ENCODE data around the gene TSPAN5. TPM values are rescaled to one million over a fixed set of nuclear protein-coding genes. Genes with fewer than 3 reads are reported as not detected.

The TSPAN5 gene
- total RNA-seq, 1 experiment from 2014 or later, result 41.8 TPM

GRCh38 chr4:98452091-98452490 lies 206.3 kb downstream of the TSPAN5 start:
- Histone ChIP-seq H3K4me3 (ENCODE audit: low read length) (no peak overlapping the region), H3K79me2 (ENCODE audit: low read length) (no peaks in the 10 kb centered on the region), H3K9me3 (ENCODE audit: low read length) (no peaks in the 10 kb centered on the region), H3K27ac (ENCODE audit: low read length) (no peak overlapping the region), H3K27me3 (ENCODE audit: low read length) (no peaks in the 10 kb centered on the region), H3K4me2 (ENCODE audit: low read length) (no peak overlapping the region), H3K4me1 (ENCODE audit: insufficient read depth, low read length) (0 out of 2 replicates have a peak, but pooled peaks cover 10% of the 10 kb centered on the region), H3K9me2 (replicated peaks; ENCODE audit: low read length) (no peaks in the 10 kb centered on the region), H3K36me3 (ENCODE audit: low read depth, low read length) (no peaks in the 10 kb centered on the region), H4K20me1 (ENCODE audit: low read length) (no peaks in the 10 kb centered on the region), H2AFZ (ENCODE audit: low read length) (no peak overlapping the region), H3K9ac (ENCODE audit: low read length) (no peak overlapping the region), H3F3A (ENCODE audit: low read length, unreplicated experiment) (no peaks in the 10 kb centered on the region)
- intact Hi-C loops (cut with micrococcal nuclease), result no loop called here
- ChIA-PET CTCF (no interaction called here), POLR2A (ENCODE audit: unreplicated experiment) (no interaction called here)
- DNase-seq (no peak), ATAC-seq (no peak)
- BruUV-seq (replicated peaks), result no TSS peak
- TF ChIP-seq EZH2phosphoT487 (IDR thresholded peaks at IDR 0.05; ENCODE audit: borderline replicate concordance, low read length) (no peak), EZH2 (IDR thresholded peaks at IDR 0.05; ENCODE audit: low read length, unreplicated experiment) (no peak)
- TF ChIP-seq, protein P1, sequence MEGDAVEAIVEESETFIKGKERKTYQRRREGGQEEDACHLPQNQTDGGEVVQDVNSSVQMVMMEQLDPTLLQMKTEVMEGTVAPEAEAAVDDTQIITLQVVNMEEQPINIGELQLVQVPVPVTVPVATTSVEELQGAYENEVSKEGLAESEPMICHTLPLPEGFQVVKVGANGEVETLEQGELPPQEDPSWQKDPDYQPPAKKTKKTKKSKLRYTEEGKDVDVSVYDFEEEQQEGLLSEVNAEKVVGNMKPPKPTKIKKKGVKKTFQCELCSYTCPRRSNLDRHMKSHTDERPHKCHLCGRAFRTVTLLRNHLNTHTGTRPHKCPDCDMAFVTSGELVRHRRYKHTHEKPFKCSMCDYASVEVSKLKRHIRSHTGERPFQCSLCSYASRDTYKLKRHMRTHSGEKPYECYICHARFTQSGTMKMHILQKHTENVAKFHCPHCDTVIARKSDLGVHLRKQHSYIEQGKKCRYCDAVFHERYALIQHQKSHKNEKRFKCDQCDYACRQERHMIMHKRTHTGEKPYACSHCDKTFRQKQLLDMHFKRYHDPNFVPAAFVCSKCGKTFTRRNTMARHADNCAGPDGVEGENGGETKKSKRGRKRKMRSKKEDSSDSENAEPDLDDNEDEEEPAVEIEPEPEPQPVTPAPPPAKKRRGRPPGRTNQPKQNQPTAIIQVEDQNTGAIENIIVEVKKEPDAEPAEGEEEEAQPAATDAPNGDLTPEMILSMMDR (conservative IDR thresholded peaks at IDR 0.05; ENCODE audit: low read depth, low read length), result no peak

DNA sequence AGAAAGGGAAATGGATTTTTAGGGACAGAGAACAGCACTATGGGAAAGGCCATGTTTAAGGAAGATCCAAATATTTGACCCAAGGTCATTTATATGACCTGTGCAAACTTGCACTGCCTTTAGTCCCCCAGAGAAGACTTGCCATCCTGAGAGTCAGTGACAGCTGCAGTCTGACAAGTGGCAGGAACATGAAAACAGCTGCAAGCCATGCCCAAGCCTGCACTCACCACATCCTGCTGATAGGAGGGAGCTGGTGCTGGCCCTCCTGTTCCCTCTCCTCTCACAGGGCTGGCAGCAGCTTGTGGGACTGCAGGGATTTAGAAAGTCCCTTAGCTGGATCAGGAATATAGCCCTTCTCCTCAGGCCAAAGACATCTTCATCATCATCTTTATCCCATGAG lies 209.5 kb downstream of the TSPAN5 start:
- CTCF ChIA-PET, result no interaction called here
- no TSS peak for BruUV-seq (replicated peaks)

DNA sequence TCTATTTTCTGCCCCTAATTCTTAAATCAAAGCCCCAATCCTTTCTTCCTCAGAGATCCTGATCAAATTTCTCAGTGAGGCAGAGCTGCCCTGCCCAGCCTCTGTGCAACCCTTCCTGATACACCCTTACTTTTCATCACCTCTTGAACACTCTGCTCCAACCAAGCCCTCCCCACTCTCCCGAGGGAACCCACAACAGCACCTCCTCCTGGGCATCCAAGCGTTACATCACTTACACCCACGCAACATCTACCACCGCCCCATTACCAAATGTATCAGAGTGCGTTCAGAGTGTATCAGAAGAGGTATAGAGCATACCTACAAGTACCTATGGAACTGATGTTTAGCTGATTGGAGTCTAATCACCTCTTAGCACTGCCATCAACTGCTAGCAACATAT lies 210.8 kb downstream of the TSPAN5 start:
- no peaks in the 10 kb centered on the region for H3K27me3 ChIP-seq (ENCODE audit: low read length)
- no peaks in the 10 kb centered on the region for H4K20me1 ChIP-seq (ENCODE audit: low read length)
- no peak for ATAC-seq
- no peaks in the 10 kb centered on the region for H3K79me2 ChIP-seq (ENCODE audit: low read length)
- intact Hi-C loops (cut with micrococcal nuclease), result no loop called here
- no peaks in the 10 kb centered on the region for H3K9me3 ChIP-seq (ENCODE audit: low read length)
- ChIA-PET POLR2A (ENCODE audit: unreplicated experiment) (no interaction called here), CTCF (no interaction called here)
- no peaks in the 10 kb centered on the region for H3K9me2 ChIP-seq (replicated peaks; ENCODE audit: low read length)
- no peak for DNase-seq
- H3K36me3 ChIP-seq (ENCODE audit: low read depth, low read length), result no peaks in the 10 kb centered on the region
- H3K4me3 ChIP-seq (ENCODE audit: low read length), result no peak overlapping the region
- TF ChIP-seq EZH2phosphoT487 (IDR thresholded peaks at IDR 0.05; ENCODE audit: borderline replicate concordance, low read length) (no peak), EZH2 (IDR thresholded peaks at IDR 0.05; ENCODE audit: low read length, unreplicated experiment) (no peak)
- TF ChIP-seq, protein P1 (conservative IDR thresholded peaks at IDR 0.05; ENCODE audit: low read depth, low read length), result no peak
- H3K4me1 ChIP-seq (ENCODE audit: insufficient read depth, low read length), result 0 out of 2 replicates have a peak, but pooled peaks cover 10% of the 10 kb centered on the region
- BruUV-seq (replicated peaks), result no TSS peak
- H2AFZ ChIP-seq (ENCODE audit: low read length), result no peak overlapping the region
- H3K27ac ChIP-seq (ENCODE audit: low read length), result no peak overlapping the region
- no peak overlapping the region for H3K9ac ChIP-seq (ENCODE audit: low read length)
- no peak overlapping the region for H3K4me2 ChIP-seq (ENCODE audit: low read length)
- no peaks in the 10 kb centered on the region for H3F3A ChIP-seq (ENCODE audit: low read length, unreplicated experiment)

More for the DNA sequence above, 209.5 kb downstream of the TSPAN5 start:
- no peak for ATAC-seq
- H3K4me2 ChIP-seq (ENCODE audit: low read length), result no peak overlapping the region
- no peaks in the 10 kb centered on the region for H3K79me2 ChIP-seq (ENCODE audit: low read length)
- H3K27me3 ChIP-seq (ENCODE audit: low read length), result no peaks in the 10 kb centered on the region
- intact Hi-C loops (cut with micrococcal nuclease), result no loop called here
- H3K9me2 ChIP-seq (replicated peaks; ENCODE audit: low read length), result no peaks in the 10 kb centered on the region
- POLR2A ChIA-PET (ENCODE audit: unreplicated experiment), result no interaction called here
- TF ChIP-seq EZH2 (IDR thresholded peaks at IDR 0.05; ENCODE audit: low read length, unreplicated experiment) (no peak), EZH2phosphoT487 (IDR thresholded peaks at IDR 0.05; ENCODE audit: borderline replicate concordance, low read length) (no peak)
- TF ChIP-seq, protein P1 (conservative IDR thresholded peaks at IDR 0.05; ENCODE audit: low read depth, low read length), result no peak
- no peak for DNase-seq
- no peaks in the 10 kb centered on the region for H3F3A ChIP-seq (ENCODE audit: low read length, unreplicated experiment)
- H3K27ac ChIP-seq (ENCODE audit: low read length), result no peak overlapping the region
- no peak overlapping the region for H2AFZ ChIP-seq (ENCODE audit: low read length)
- H3K9me3 ChIP-seq (ENCODE audit: low read length), result no peaks in the 10 kb centered on the region
- no peaks in the 10 kb centered on the region for H4K20me1 ChIP-seq (ENCODE audit: low read length)
- 0 out of 2 replicates have a peak, but pooled peaks cover 10% of the 10 kb centered on the region for H3K4me1 ChIP-seq (ENCODE audit: insufficient read depth, low read length)
- H3K4me3 ChIP-seq (ENCODE audit: low read length), result no peak overlapping the region
- H3K36me3 ChIP-seq (ENCODE audit: low read depth, low read length), result no peaks in the 10 kb centered on the region
- no peak overlapping the region for H3K9ac ChIP-seq (ENCODE audit: low read length)
